NCI-H1694 treated with DMSO at 0.1 percent for 48 hours (cell line): ENCODE data around the gene DNASE1L1.

Experiments used
- DNase-seq: peaks from one replicate; lab custom pipeline; 2025; lab: John Stamatoyannopoulos, UW

DNASE1L1 gene

GRCh38 chrX:154409222-154409871 lies at the start of gene DNASE1L1:
Gene DNASE1L1, minus strand, starts transcription at chrX:154409254. Its CDS starts 3,686 bp downstream, at chrX:154405568.
- no peak for DNase-seq

GRCh38 chrX:154458116-154458953 lies 49.3 kb upstream of the DNASE1L1 start, which contains the start of gene PLXNA3:
Gene PLXNA3, plus strand, starts transcription at chrX:154458281. Its CDS starts 1,903 bp downstream, at chrX:154460184.
- DNase-seq, result no peak

DNA sequence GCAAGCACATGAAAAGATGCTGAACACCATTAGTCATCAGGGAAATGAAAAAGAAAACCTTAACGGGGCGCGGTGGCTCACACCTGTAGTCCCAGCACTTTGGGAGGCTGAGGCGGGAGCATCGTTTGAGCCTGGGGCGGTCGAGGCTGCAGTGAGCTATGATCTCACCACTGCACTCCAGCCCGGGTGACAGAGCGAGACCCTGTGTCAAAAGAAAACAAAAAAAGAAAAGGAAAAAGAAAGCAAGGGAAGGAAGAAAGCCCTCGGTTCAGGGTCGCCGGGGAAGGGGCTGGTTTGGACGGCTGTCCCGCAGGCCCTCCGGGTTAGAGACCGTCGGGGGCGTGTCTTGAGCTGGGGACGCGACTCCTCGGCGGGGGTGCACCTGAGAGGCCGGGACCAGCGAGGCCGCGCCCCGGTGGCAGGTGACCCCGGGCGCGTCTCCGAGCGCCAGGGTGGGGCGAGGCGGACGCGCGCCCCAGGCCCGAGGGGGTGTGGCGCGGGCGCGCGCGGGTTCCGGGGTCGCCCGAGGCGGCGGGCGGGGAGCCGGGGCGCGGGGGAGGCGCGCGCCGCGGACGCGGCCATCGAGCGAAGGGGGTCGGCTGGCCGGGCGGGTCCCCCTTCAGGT lies 48.5 kb upstream of the DNASE1L1 start:
- DNase-seq, result no peak

DNA sequence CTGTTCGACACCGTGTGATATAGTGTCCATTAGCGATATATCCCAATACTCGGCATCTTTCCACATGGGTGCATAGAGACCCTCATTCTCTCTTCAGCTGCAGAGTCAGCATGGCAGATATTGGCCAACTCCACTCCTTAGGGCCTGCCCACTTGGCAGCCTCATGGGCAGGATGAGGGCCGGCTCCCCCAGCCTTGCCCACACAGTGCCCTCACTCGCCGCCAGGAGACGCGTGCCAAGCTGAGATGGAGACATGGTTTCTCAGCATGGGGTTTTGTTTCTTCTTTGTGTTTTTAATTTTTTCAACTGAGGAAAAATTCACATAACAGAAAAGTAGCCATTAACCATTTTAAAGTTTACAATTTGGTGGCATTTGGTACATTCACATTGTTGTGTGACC lies 43.8 kb upstream of the DNASE1L1 start:
- DNase-seq, result no peak

- DNase-seq, result no peak
Observed at GRCh38 chrX:154450312-154450711, 41.3 kb upstream of the DNASE1L1 start.

GRCh38 chrX:154449618-154450017 lies 40.6 kb upstream of the DNASE1L1 start:
- DNase-seq, result no peak

- no peak for DNase-seq
Observed at GRCh38 chrX:154448484-154448883, 39.4 kb upstream of the DNASE1L1 start.

DNA sequence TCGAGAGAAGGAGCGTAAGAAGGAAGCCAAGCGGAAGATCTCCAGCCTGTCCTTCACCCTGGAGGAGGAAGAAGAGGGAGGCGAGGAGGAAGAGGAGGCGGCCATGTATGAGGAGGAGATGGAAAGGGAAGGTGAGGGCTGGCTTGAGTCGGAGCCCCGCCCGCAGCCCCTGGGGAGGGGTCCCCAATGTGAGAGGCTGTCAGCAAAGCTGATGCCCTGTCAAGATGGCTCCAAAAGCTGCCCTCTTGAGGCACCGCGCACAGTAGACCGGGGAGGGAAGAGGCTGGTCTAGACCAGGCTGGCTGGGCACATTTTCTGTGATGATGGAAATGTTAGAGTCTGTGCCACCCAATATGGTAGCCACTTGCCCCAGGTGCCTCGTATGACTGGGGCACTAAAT lies 37.4 kb upstream of the DNASE1L1 start:
- DNase-seq, result no peak

DNA sequence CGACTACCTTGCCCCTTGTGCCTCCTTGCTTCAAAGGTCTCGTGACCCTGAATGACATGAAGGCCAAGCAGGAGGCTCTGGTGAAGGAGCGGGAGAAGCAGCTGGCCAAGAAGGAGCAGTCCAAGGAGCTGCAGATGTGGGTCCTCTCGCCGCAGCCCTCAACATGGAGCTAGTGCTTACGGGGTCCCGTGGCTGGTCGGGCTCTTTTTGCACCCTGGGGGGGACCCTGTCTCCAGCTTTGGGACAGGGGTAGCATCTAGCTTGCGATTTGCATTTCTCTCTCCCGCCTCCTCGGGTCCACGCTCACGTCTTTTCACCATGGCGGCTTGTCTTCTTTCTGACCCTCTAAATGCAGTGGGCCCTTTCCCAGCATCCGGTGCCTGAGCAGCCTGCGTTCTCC lies 36.7 kb upstream of the DNASE1L1 start:
- DNase-seq, result no peak

GRCh38 chrX:154444755-154445246 lies 35.7 kb upstream of the DNASE1L1 start:
- DNase-seq, result no peak

- DNase-seq, result peak; percentile 19
Observed at GRCh38 chrX:154443992-154444754, 35.1 kb upstream of the DNASE1L1 start, which contains the start of gene FAM50A. Gene FAM50A, plus strand, starts transcription at chrX:154444141. Its CDS starts 95 bp downstream, at chrX:154444236.

DNA sequence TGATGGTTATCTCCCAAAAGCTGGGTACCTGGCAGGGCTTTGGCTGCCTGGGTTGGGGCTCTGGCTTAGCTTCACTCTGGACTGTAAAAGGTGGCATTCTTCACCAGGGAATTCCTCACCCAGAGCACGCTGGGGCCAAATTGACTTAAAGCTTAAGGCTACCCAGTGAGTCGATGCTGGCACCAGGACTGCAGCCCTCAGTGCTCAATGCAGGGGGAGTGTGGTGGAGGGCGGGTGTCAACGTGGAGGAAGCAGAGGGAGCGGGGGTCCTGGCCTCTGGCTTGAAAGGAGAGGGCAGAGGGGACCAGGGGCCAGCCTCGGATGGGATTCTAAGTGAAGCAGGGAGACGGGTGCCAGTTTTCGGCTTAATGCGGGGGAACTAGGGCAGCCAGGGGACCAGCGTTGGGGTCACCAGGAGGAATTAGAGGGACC lies 34.4 kb upstream of the DNASE1L1 start:
- no peak for DNase-seq

DNA sequence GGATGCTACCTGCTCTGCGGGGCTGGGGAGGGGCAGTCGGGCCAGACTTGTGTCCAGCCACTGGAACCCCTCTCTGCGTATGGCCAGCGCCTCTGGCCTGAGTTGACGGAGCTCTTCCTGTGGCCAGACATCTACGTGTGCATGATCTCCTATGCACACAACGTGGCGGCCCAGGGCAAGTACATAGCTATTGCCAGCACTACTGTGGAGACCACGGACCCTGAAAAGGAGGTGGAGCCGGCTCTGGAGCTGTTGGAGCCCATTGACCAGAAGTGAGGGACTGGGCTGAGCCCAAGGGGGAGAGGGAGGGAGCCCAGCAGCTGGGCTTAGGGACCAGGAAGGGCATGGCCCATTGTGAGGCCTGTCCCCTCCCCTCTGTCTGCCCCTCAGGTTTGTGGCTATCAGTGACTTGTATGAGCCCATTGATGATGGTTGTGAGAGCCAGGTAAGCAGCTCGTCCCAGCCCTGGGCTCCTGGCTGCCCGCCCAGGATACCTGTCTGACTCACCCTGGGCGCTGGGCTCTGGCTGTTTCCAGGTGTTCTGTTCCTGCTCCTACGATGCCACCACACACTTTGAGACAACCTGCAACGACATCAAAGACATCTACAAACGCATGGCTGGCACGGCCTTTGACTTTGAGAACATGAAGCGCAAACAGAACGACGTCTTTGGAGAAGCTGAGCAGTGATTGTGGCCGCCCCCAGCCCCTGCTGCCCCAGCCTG lies 33.1 kb upstream of the DNASE1L1 start:
- DNase-seq, result no peak

DNA sequence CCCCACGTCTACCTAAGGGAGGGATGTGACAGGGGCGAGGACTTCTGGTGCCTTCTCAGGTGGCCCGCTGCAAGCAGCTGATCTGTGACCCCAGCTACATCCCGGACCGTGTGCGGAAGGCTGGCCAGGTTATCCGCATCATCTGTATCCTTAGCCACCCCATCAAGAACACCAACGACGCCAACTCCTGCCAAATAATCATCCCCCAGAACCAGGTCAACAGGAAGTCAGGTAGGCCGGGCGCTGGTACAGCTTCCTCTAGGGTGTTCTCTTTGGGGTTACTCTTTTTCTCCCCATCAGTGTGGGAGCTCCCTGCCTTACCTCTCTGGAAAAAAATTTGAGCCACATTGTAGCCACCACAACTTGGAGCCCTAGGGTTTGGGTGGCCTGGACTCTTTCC lies 32.5 kb upstream of the DNASE1L1 start:
- DNase-seq, result no peak

GRCh38 chrX:154440623-154441357 lies 31.7 kb upstream of the DNASE1L1 start:
- no peak for DNase-seq

DNA sequence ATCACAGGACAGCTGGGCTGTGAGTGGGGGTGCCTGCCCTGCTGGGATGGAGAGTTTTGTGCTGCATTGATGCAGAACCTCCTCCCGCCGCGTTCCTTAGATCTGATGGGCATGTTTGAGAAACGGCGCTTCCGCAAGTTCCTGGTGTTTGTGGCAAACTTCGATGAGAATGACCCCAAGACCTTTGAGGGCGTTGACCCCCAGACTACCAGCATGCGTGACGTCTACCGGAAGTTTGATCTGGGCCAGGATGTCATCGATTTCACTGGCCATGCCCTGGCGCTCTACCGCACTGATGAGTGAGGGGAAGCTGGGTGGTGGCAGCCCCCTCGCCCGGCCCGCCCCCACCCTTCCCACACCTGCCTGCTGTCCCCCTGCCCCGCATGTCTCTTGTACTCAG lies 30.8 kb upstream of the DNASE1L1 start:
- no peak for DNase-seq

DNA sequence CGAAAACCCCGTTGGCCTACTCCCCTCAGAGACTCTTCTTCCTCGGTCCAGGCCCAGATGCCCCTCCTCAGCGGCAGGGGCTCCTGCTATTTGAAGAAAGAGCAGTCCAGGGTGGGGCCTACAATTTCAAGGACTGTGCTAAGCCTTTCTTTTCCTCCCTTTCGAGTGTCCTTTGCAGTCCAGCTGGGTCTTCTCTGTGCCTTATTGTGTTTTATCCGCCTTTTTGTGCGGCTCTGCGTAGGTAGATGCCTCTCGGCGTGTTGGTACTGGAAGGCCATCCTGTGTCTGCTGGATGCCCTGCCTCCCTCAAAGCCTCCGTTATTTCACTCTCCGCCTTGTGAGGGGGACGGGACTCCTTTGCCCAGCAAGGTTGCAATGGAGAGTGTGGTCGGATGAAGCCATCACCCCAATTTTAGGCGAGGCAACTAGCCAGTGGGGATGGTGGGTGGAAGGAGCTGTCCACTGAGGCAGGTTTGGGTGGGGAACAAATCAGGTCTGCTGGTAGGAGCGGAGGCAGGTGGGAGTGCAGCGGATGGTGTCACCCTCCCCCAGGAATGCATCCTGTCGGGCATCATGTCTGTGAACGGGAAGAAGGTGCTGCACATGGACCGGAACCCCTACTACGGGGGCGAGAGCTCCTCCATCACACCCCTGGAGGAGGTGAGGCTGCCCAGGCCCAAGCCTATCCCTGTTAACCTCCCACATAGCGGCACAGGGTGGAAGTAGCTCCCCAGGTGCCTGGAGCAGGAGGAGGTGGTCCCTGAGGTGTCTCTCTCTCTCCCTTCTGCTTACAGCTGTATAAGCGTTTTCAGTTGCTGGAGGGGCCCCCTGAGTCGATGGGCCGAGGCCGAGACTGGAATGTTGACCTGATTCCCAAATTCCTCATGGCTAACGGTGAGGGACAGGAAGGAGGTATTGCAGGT lies 29.2 kb upstream of the DNASE1L1 start:
- no peak for DNase-seq

DNA sequence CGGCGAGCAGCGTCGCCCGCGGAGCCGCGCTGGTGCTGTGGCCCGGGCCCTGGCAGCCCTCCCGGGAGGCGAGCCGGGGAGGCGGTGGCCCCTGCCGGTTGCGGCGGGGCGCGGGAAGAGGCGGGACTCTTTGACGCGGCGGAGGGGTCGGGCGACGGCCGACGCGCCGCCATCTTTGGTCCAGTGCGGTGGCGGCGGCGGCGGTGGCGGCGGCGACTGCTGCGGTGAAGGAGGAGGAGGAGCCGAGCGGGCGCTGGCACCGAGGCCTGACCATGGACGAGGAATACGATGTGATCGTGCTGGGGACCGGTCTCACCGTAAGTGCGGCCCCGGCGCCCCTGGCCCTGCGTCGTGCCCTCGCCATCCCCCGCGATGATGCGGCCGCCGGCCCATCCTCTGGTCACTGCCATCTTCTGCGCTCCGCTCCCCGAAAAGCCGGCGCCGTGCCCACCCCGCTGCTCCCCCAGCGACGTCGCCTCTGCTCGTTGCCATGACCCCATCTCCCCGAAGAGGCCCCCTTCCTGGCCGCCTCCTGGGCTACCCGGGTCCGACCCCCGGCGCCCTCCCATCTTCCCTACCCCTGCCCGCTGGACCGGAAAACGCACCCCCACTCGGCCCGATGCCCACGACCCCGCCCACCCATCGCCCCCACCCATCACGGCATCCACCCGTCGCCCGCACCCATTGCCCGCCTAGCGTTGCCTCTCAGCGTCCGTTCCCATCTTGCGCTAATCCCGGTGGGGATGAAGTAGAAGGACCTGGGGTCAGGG lies 28.1 kb upstream of the DNASE1L1 start, which contains the start of gene GDI1:
Gene GDI1, plus strand, starts transcription at position 172 of the 770 bp plus-strand sequence. Its CDS starts 101 bp downstream, at position 273.
- DNase-seq, result no peak
